Ishikawa (cell line): ENCODE results near the gene HPSE.

Experiments used
- EGR1 ChIP-seq: IDR thresholded peaks from 2 replicates; pipeline ENCODE4 v1.6.1; 2012
- RAD21 ChIP-seq: IDR thresholded peaks from 2 replicates; pipeline ENCODE4 v1.6.1; 2012; ENCODE audit warnings: low read depth

- TF ChIP-seq RAD21 (no peak), EGR1 (no peak)
Observed at GRCh38 chr4:83326546-83326945, 8.1 kb downstream of the HPSE start.
